Ammon's horn (tissue), 1 donor: ENCODE data around the gene KRTAP9-1.
"Not testable (repeated sequence)": the region's sequence is repeated elsewhere in the genome, so short reads cannot be mapped to it uniquely, and the experiment has no call there.

Experiments
- DNase-seq: peaks from one replicate; pipeline ENCODE4 v3.0.0-alpha.2; 2016; ENCODE audit warnings: low spot score

The KRTAP9-1 gene, protein sequence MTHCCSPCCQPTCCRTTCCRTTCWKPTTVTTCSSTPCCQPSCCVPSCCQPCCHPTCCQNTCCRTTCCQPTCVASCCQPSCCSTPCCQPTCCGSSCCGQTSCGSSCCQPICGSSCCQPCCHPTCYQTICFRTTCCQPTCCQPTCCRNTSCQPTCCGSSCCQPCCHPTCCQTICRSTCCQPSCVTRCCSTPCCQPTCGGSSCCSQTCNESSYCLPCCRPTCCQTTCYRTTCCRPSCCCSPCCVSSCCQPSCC

GRCh38 chr17:41189837-41190318, at the start of gene KRTAP9-1:
Gene KRTAP9-1, plus strand, starts transcription at chr17:41189887. Its CDS starts 0 bp downstream, at chr17:41189887.
- DNase-seq: not testable (repeated sequence)

GRCh38 chr17:41140360-41141131, 49.1 kb upstream of the KRTAP9-1 start, which contains the start of gene KRTAP4-6:
Gene KRTAP4-6, minus strand, starts transcription at chr17:41140544. Its CDS starts 57 bp downstream, at chr17:41140487.
- no peak for DNase-seq

DNA sequence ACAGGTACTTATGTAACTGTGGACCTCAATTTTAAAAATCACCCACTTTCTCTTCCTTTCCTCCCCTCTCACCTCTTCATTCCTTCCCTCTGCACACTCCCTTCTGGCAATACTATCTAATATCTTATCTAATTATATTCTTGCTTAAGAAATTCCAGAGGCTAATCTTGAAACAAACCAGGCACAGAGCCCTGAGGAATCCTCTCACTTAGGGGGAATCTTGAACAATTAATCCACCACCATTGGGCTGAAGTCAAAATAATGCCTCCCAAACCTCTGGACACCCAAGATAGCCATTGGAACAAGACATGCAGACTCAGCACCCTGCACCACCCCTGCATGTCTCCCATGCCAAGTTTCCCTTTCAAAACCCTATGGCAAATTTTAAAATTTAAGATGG, 48.3 kb upstream of the KRTAP9-1 start:
- DNase-seq: no peak

GRCh38 chr17:41144846-41145245, 44.8 kb upstream of the KRTAP9-1 start:
- DNase-seq: no peak

GRCh38 chr17:41145261-41145660, 44.4 kb upstream of the KRTAP9-1 start:
- DNase-seq: no peak

GRCh38 chr17:41147531-41148204, 42.0 kb upstream of the KRTAP9-1 start:
- DNase-seq: no peak

DNA sequence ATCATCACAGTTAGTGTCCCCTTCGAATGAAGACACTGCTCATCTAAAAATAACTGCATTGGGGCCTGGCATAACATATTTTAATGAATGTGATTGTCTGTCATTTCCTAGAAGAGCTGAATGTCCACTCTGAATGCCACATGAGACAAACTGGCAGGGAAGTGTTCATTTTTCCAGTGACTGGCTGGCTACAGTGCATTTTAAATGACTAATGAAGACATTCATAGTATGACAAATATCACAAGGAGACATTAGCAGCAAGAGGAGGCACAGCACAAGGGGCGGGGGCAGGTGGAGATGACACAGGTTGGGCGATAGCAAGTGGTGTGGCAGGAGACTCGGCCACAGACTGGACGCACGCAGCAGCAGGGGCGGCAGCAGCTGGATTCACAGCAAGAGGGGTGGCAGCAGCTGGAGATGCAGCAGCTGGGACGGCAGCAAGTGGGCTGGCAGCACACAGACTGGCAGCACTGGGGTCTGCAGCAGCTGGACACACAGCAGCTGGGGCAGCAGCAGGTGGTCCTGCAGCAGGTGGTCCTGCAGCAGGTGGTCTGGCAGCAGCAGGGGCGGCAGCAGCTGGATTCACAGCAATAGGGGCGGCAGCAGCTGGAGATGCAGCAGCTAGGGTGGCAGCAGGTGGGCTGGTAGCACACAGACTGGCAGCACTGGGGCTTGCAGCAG, 40.6 kb upstream of the KRTAP9-1 start:
- DNase-seq: not testable (repeated sequence)

DNA sequence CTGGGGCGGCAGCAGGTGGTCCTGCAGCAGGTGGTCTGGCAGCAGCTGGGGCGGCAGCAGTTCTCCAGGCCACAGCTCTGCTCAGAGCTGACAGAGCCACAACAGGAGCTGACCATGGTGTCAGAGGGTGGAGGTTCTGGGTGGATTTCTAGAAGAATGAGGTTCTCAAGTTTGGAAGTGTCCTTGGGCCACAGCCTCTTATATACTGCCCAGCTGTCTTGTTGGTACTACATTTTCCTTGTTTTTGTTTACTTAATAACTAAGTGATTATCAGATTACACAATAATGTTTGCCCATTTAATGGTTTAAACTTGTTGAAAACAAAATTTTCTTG, 40.1 kb upstream of the KRTAP9-1 start, which contains the start of gene KRTAP4-5:
Gene KRTAP4-5, minus strand, starts transcription at position 174 of the 334 bp plus-strand sequence. Its CDS starts 58 bp downstream, at position 116.
- no peak for DNase-seq

DNA sequence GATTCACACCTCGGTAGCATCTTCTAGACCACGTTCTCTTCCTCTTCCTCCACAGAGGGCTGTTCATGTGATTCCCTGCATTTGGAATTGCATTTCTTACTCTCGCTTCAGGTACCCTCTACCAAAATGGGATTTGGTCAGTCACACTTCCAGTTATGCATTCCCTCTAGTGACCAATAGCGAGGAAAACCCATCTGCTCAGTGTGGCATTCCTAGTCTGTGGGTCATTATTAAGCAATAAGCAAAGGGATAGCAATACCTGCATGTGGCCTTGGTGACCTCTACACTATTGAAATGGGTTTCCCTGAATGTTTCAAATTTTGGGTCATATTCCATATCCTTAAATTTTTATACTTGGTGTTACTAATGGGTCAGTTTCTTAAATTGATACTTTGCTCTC, 39.7 kb upstream of the KRTAP9-1 start:
- DNase-seq: no peak

DNA sequence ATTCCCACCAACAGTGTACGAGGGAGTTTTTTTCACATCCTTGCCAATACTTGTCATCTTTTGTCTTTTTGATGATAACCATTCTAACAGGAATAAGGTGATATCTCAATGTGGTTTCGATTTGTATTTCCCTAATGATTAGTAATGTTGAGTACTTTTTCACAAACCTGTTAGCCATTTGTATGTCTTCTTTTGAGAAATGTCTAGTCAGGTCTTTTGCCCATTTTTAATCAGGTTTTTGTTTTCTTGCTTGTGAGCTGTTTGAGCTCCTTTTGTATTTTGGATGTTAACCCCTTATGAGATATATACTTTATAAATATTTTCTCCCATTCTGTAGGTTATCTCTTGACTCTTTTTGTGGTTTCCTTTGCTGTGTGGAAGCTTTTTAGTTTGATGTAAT, 38.2 kb upstream of the KRTAP9-1 start:
- no peak for DNase-seq

- DNase-seq: peak; percentile 51
These were observed 35.8 kb upstream of the KRTAP9-1 start for GRCh38 chr17:41153856-41154255.

DNA sequence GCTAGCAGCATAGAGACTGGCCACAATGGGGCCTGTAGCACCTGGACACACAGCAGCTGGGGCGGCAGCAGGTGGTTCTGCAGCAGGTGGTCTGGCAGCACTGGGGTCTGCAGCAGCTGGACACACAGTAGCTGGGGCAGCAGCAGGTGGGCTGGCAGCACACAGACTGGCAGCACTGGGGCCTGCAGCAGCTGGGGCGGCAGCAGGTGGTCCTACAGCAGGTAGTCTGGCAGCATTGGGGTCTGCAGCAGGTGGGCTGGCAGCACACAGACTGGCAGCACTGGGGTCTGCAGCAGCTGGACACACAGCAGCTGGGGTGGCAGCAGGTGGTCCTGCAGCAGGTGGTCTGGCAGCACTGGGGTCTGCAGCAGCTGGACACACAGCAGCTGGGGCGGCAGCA, 29.5 kb upstream of the KRTAP9-1 start:
- DNase-seq: not testable (repeated sequence)

DNA sequence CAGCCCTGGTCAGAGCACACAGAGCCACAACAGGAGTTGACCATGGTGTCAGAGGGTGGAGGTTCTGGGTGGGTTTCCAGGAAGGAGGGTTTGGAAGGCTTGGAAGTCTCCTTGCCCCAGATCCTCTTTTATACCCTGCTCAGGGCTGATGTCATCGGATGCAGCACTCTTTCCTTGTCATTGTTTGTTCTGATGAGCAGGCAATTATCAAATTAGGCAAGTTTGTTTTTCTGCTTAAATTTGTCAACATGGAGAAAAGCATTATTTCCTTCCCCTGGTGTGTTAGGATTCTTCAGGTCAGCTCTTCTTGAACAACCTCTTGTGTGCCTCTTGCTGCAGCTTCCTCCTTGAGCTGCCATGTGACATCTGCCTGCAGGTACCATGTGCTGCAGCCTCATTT, 29.0 kb upstream of the KRTAP9-1 start, which contains the start of gene KRTAP4-4:
Gene KRTAP4-4, minus strand, starts transcription at position 101 of the 400 bp plus-strand sequence. Its CDS starts 57 bp downstream, at position 44.
- DNase-seq: no peak

DNA sequence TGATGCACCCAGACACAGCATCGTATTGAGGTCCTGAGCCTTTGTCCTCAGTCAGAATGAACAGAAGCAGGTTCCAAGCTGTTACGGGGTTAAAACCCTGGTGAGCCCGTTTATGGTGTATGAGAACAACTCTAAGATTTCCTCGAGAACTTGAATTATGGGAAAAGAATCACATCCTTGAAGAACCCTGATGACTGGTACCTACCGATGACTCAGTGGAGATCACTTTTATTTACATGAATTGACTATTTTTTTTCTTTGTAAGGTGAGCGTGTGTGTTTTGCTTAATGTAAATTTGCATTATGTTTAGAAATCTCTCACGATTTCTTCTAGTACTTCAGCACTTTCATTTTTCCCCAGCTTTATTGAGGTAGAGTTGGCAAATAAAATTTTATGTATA, 25.9 kb upstream of the KRTAP9-1 start:
- no peak for DNase-seq

GRCh38 chr17:41167561-41167960, 22.1 kb upstream of the KRTAP9-1 start:
- DNase-seq: no peak

DNA sequence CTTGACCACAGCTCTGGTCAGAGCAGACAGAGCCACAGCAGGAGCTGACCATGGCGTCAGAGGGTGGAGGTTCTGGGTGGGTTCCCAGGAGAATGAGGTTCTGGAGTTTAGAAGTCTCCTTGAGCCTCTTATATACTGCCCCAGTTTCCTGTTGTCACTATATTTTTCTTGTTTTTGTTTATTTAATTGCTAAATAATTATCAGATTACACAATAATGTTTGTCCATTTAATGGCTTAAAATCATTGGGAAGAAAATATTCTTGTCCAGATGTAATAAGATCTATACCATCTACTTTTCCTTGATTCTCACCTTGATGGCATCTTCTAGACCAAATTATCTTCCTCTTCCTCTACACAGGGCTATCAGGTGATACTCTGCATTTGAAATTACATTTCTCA, 21.6 kb upstream of the KRTAP9-1 start, which contains the start of gene KRTAP4-3:
Gene KRTAP4-3, minus strand, starts transcription at position 101 of the 400 bp plus-strand sequence. Its CDS starts 49 bp downstream, at position 52.
- no peak for DNase-seq

DNA sequence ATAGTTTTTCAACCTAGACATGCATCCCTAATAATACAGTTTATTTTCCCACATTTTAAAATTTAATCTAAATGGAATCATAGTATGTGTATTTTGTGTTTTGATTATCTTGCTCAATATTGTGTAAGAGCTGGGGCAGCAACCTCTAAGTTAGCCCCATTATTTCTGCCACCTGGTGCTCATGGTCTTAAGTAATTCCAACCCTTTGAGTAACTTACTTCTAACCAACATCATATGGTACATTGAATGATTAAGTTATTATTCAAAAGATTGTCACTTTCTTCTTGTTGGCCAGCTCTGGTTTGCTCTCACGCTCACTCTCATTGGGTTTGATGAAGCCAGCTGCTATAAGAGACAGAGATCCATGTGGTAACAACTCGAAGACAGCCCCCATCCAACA, 17.8 kb upstream of the KRTAP9-1 start:
- DNase-seq: no peak

DNA sequence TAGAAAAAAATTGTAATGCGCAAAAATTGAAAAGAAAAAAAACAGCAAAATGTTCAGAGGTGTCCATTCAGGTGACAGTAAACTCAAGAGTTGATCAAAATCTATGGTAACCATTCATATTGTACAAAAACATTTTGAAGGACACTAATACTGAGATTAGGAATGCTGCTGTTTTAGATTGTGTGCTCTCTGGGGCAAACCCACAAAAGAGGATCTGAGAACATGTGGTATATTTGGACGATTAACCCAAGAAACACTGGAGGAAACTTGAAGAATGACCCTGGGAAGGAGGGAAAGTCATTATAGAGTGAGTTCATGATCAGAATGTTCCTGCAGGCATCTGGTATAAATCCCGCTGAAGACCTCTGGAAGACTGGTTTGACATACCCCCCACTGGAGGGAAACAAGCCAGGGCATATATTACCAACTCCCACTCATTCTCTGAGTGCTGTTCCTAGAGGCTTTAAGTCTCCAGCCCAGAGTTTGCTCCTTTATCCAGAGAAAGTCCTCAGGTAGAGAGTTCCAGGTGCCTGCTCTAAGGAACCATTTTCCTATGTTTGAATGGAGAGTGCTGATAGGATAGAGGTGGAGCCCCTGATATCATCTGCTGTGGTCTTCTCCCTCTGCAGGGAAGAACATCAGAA, 12.8 kb upstream of the KRTAP9-1 start:
- no peak for DNase-seq

DNA sequence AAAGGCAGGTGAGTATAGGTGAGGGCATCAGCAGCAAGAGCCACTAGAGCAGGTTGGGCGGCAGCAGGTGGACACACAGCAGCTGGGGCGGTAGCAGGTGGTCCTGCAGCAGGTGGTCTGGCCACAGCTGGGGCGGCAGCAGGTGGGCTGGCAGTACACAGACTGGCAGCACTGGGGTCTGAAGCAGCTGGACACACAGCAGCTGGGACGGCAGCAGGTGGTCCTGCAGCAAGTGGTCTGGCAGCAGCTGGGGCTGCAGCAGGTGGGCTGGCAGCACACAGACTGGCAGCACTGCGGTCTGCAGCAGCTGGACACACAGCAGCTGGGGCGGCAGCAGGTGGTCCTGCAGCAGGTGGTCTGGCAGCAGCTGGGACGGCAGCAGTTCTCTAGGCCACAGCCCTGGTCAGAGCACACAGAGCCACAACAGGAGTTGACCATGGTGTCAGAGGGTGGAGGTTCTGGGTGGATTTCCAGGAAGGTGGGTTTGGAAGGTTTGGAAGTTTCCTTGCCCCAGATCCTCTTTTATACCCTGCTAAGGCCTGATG, 11.9 kb upstream of the KRTAP9-1 start, which contains the start of gene KRTAP4-2:
Gene KRTAP4-2, minus strand, starts transcription at position 495 of the 545 bp plus-strand sequence. Its CDS starts 57 bp downstream, at position 438.
- no peak for DNase-seq

- peak; percentile 25 for DNase-seq
These were observed 11.3 kb upstream of the KRTAP9-1 start for GRCh38 chr17:41178341-41178740.
